HCT116 (cell line): ENCODE results near the gene USP24. TPM values are rescaled to one million over a fixed set of nuclear protein-coding genes. Genes with fewer than 3 reads are reported as not detected.
A peak's percentile ranks its signal among the peaks of the same experiment; 100 is the strongest.

ENCODE experiments used
- ATAC-seq: fragments of 200-7000 bp; cut with Tn5 transposase; 2 replicates; pipeline ENCODE4 v1.9.1; 2020; ENCODE audit warnings: mild to moderate bottlenecking, moderate library complexity
- BruUV-seq: library from RNA; stranded (reverse); fragments of 400-500 nt; replicated peaks from 2 replicates; lab custom pipeline; 2021; lab: Mats Ljungman, UMichigan
- CTCF ChIA-PET: fragments of 300-600 bp; sonication (Branson Sonifier 250); formaldehyde crosslinking; loops from one replicate; lab custom pipeline; 2021; ENCODE audit warnings: antibody characterized with exemption; lab: Charles Lee
- POLR2A ChIA-PET: fragments of 300-600, 350-600 bp; sonication (Branson Sonifier 250); formaldehyde crosslinking; loops from one replicate; lab custom pipeline; 2021; ENCODE audit warnings: antibody characterized with exemption; lab: Charles Lee
- RAD21 ChIA-PET, 2 experiments: fragments of 300-600 bp; sonication (Branson Sonifier 250); formaldehyde crosslinking; loops; one replicate each; lab custom pipeline; 2023; ENCODE audit warnings: low total read pairs in 2 of 2; ENCODE audit not compliant: uncharacterized antibody in 2 of 2, unreplicated experiment in 2 of 2, low non-redundant PET in 1 of 2; lab: Charles Lee
- DNase-seq: peaks from one replicate; pipeline ENCODE4 v3.0.0-alpha.2; 2010; ENCODE audit warnings: low read depth, low spot score
- H2AFZ ChIP-seq: fragments of 200-600 bp; shearing (Covaris generic), sonication (generic); 2 replicates; pipeline ENCODE4 v1.6.1; 2017; ENCODE audit warnings: low read depth, mixed run types, mixed read lengths, antibody characterized with exemption, low read length; ENCODE audit not compliant: poor library complexity, severe bottlenecking
- H3K27ac ChIP-seq: 2 replicates; pipeline ENCODE4 v1.5.1; 2012; ENCODE audit warnings: low read depth, low read length
- H3K27me3 ChIP-seq: fragments of 200-600 bp; sonication (generic); 2 replicates; pipeline ENCODE4 v1.6.1; 2016; ENCODE audit warnings: mixed run types, low read length, mixed read lengths; ENCODE audit not compliant: insufficient read depth
- H3K36me3 ChIP-seq, 2 experiments: fragments of 200-500 bp in 1 of 2; fragments of 200-600 bp in 1 of 2; sonication (Bioruptor generic) in 1 of 2; sonication (generic) in 1 of 2; 2 replicates each; pipeline versions ENCODE4 v1.5.1 to v1.6.1; 2014 to 2016; ENCODE audit warnings: low read length in 2 of 2, inconsistent platforms in 1 of 2, mixed read lengths in 1 of 2, mixed run types in 1 of 2; ENCODE audit not compliant: insufficient read depth in 2 of 2, control insufficient read depth in 1 of 2
- H3K4me1 ChIP-seq, 2 experiments: fragments of 200-600 bp in 1 of 2; sonication (generic) in 1 of 2; 2 replicates each; pipeline versions ENCODE4 v1.5.1 to v1.6.1; 2012 to 2017; ENCODE audit warnings: low read length in 2 of 2, inconsistent platforms in 1 of 2, mild to moderate bottlenecking in 1 of 2, mixed read lengths in 1 of 2, mixed run types in 1 of 2, moderate library complexity in 1 of 2; ENCODE audit not compliant: insufficient read depth in 2 of 2, control insufficient read depth in 1 of 2
- H3K4me2 ChIP-seq: fragments of 200-600 bp; sonication (generic); 2 replicates; pipeline ENCODE4 v1.6.1; 2017; ENCODE audit warnings: mixed run types, low read length, mixed read lengths
- H3K4me3 ChIP-seq, 2 experiments: fragments of 200-600 bp in 1 of 2; sonication (generic) in 1 of 2; replicated peaks in 1 of 2; 2 replicates each; pipeline ENCODE4 v1.5.1; 2011 to 2016; ENCODE audit warnings: low read length in 2 of 2, control low read depth in 1 of 2, low read depth in 1 of 2, mild to moderate bottlenecking in 1 of 2, mixed read lengths in 1 of 2, mixed run types in 1 of 2
- H3K79me2 ChIP-seq: fragments of 200-600 bp; sonication (generic); 2 replicates; pipeline ENCODE4 v1.6.1; 2017; ENCODE audit warnings: mild to moderate bottlenecking, mixed run types, low read length, moderate library complexity, mixed read lengths; ENCODE audit not compliant: insufficient read depth
- H3K9ac ChIP-seq: fragments of 200-600 bp; sonication (generic); 2 replicates; pipeline ENCODE4 v1.6.1; 2016; ENCODE audit warnings: low read length, mixed read lengths
- H3K9me2 ChIP-seq: fragments of 200-600 bp; sonication (generic), shearing (Covaris generic); 2 replicates; pipeline ENCODE4 v1.6.1; 2017; ENCODE audit warnings: mixed run types, mild to moderate bottlenecking, moderate library complexity; ENCODE audit not compliant: insufficient read depth
- H3K9me3 ChIP-seq, 2 experiments: fragments of 200-500 bp in 1 of 2; fragments of 200-600 bp in 1 of 2; sonication (Bioruptor generic) in 1 of 2; sonication (generic) in 1 of 2; 2 replicates each; pipeline ENCODE4 v1.6.1; 2014 to 2017; ENCODE audit warnings: low read length in 2 of 2, mixed read lengths in 2 of 2, inconsistent platforms in 1 of 2, low read depth in 1 of 2, mild to moderate bottlenecking in 1 of 2, mixed run types in 1 of 2, moderate library complexity in 1 of 2; ENCODE audit not compliant: control insufficient read depth in 1 of 2, insufficient read depth in 1 of 2
- H4K20me1 ChIP-seq: fragments of 200-600 bp; sonication (generic), shearing (Covaris generic); 2 replicates; pipeline ENCODE4 v1.6.1; 2017; ENCODE audit warnings: mixed run types, mild to moderate bottlenecking, moderate library complexity; ENCODE audit not compliant: insufficient read depth
- EGR1 ChIP-seq: IDR thresholded peaks from 2 replicates; pipeline ENCODE4 v1.6.1; 2012; ENCODE audit warnings: low read depth
- ELF1 ChIP-seq: IDR thresholded peaks from 2 replicates; pipeline ENCODE4 v1.6.1; 2012; ENCODE audit warnings: low read depth, borderline replicate concordance
- EZH2 ChIP-seq: fragments of 200-600 bp; sonication (generic); IDR thresholded peaks from 2 replicates; pipeline ENCODE4 v1.6.1; 2017; ENCODE audit warnings: antibody characterized with exemption, mixed run types
- JUND ChIP-seq: IDR thresholded peaks from 2 replicates; pipeline ENCODE4 v1.6.1; 2012
- POLR2A ChIP-seq: IDR thresholded peaks from 2 replicates; pipeline ENCODE4 v1.7.0; 2011; ENCODE audit warnings: borderline replicate concordance; ENCODE audit not compliant: insufficient read depth, insufficient read length; ENCODE audit errors: extremely low read depth
- POLR2AphosphoS5 ChIP-seq: IDR thresholded peaks from 2 replicates; pipeline ENCODE4 v1.6.1; 2011; ENCODE audit warnings: mild to moderate bottlenecking, low read depth, low read length, moderate library complexity
- RAD21 ChIP-seq: IDR thresholded peaks from 2 replicates; pipeline ENCODE4 v1.6.1; 2012; ENCODE audit warnings: low read depth, mild to moderate bottlenecking
- SIN3A ChIP-seq: IDR thresholded peaks from 2 replicates; pipeline ENCODE4 v1.6.1; 2012; ENCODE audit warnings: low read depth
- SP1 ChIP-seq: IDR thresholded peaks from 2 replicates; pipeline ENCODE4 v1.6.1; 2012; ENCODE audit warnings: low read depth
- SRF ChIP-seq: IDR thresholded peaks from 2 replicates; pipeline ENCODE4 v1.6.1; 2012; ENCODE audit warnings: low read depth
- TCF7L2 ChIP-seq: IDR thresholded peaks from 2 replicates; pipeline ENCODE4 v1.7.0; 2011; ENCODE audit warnings: borderline replicate concordance, inconsistent platforms; ENCODE audit not compliant: insufficient read depth, insufficient read length; ENCODE audit errors: extremely low read depth
- YY1 ChIP-seq: IDR thresholded peaks from 2 replicates; pipeline ENCODE4 v1.6.1; 2011; ENCODE audit warnings: low read length, low read depth, moderate library complexity, mild to moderate bottlenecking; ENCODE audit not compliant: insufficient replicate concordance; ENCODE audit errors: extremely low read depth
- ZNF274 ChIP-seq: fragments of 200-500 bp; sonication (Bioruptor generic); IDR thresholded peaks from 2 replicates; pipeline ENCODE4 v1.6.1; 2014; ENCODE audit warnings: mild to moderate bottlenecking, low read depth, low read length, inconsistent platforms
- intact Hi-C: fragments of 100-400 bp; cut with micrococcal nuclease; formaldehyde crosslinking; loops from 2 replicates; pipeline ENCODE4 v1.10.0; 2022
- total RNA-seq: library from RNA; stranded (reverse); gene quantifications from one replicate; pipeline ENCODE4 v1.2.1, GENCODE V29; 2021; ENCODE audit not compliant: unreplicated experiment
- TF ChIP-seq, protein P1 (sequence below): IDR thresholded peaks from 2 replicates; pipeline ENCODE4 v1.6.1; 2012
- TF ChIP-seq, protein P2 (sequence below): IDR thresholded peaks from 2 replicates; pipeline ENCODE4 v1.6.1; 2012; ENCODE audit warnings: low read depth

Gene USP24
- total RNA-seq, 1 experiment from 2014 or later: 34.2 TPM

DNA sequence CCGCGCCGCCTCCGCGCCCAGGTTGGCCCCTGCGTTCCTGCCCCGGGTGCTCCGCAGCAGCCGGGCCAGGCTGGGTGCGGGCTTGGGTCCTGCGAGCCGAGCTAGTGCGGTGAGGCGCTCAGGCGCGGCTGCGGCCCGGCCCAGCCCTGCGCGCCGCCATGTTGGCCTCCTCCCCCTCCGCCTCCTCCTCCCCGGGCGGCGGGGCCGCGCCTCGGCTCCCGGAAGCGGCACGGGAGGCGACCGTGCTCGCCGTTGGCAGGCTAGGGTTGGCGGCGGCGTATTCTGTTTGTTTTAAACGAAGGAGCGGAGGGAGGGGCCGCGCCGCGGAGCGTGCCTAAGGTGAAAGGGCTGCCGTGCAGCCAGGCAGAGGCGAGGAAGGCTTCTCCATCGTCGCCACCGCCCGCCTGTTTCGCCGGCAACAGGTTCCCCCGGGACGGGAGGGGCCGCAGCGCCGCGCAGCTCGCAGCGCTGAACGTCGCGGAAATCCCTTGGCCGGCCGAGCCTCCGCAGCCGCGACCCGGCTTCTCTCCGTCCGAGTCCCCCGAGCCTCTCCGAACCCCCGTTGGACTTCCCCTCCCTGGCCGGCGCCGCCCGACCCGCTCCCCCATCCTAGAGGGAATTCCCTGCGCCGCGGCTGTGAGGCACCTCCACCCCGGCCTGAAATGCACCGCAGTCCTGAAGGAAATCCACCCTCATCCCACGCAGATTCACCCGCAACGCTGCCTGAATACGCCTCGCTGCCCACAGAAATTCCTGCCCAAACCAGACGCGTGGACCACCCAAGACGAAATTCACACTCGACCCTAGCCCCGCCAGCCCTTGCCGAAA lies at the start of gene USP24 (continued):
- peak; percentile 86 for TF ChIP-seq POLR2AphosphoS5
- TF ChIP-seq, protein P1, sequence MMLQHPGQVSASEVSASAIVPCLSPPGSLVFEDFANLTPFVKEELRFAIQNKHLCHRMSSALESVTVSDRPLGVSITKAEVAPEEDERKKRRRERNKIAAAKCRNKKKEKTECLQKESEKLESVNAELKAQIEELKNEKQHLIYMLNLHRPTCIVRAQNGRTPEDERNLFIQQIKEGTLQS: no peak
- 0 out of 2 replicates have a peak, but pooled peaks have one; percentile 23 for TF ChIP-seq EGR1
- no peak for TF ChIP-seq ZNF274
- peak; percentile 45; the same call in 1 of the 2 replicates for TF ChIP-seq ELF1
- TF ChIP-seq SP1: no peak
- TF ChIP-seq, all 23 proteins: peak for 11

DNA sequence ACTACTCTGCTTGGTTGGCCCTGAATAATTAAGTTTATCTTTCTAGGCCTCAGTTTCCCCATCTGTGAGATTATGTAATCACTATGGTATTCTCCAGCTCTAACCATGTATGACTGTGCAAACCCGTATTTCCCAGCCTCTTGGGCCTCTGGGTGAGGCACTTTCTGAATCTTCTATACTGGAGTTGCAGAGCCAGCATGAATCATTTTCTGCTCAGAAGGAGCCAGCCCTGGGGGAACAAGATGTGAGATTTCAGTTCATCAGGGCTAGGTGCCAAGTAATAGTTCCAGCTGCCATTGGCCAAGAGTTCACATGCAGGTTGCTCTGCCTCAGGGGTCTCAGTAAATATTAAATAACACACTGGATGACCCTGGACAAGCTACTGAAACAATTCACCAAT lies 47.7 kb upstream of the USP24 start:
- no peaks in the 10 kb centered on the region for H3K36me3 ChIP-seq
- H3K27ac ChIP-seq: no peak overlapping the region
- no peaks in the 10 kb centered on the region for H3K4me1 ChIP-seq
- no TSS peak for BruUV-seq
- H3K4me3 ChIP-seq: no peak overlapping the region
- H3K27me3 ChIP-seq: no peaks in the 10 kb centered on the region
- CTCF ChIA-PET: no interaction called here
- RAD21 ChIA-PET: no interaction called here
- H3K9ac ChIP-seq: no peak overlapping the region
- H4K20me1 ChIP-seq: no peaks in the 10 kb centered on the region
- no peaks in the 10 kb centered on the region for H3K9me2 ChIP-seq
- no peaks in the 10 kb centered on the region for H3K79me2 ChIP-seq
- H3K4me2 ChIP-seq: no peak overlapping the region
- H2AFZ ChIP-seq: no peak overlapping the region
- DNase-seq: no peak
- no peaks in the 10 kb centered on the region for H3K9me3 ChIP-seq
- TF ChIP-seq ELF1 (no peak), TCF7L2 (no peak), SIN3A (no peak), POLR2AphosphoS5 (no peak), RAD21 (no peak), JUND (no peak), SP1 (no peak), YY1 (no peak), EZH2 (no peak), SRF (no peak), POLR2A (no peak)
- TF ChIP-seq, protein P2, sequence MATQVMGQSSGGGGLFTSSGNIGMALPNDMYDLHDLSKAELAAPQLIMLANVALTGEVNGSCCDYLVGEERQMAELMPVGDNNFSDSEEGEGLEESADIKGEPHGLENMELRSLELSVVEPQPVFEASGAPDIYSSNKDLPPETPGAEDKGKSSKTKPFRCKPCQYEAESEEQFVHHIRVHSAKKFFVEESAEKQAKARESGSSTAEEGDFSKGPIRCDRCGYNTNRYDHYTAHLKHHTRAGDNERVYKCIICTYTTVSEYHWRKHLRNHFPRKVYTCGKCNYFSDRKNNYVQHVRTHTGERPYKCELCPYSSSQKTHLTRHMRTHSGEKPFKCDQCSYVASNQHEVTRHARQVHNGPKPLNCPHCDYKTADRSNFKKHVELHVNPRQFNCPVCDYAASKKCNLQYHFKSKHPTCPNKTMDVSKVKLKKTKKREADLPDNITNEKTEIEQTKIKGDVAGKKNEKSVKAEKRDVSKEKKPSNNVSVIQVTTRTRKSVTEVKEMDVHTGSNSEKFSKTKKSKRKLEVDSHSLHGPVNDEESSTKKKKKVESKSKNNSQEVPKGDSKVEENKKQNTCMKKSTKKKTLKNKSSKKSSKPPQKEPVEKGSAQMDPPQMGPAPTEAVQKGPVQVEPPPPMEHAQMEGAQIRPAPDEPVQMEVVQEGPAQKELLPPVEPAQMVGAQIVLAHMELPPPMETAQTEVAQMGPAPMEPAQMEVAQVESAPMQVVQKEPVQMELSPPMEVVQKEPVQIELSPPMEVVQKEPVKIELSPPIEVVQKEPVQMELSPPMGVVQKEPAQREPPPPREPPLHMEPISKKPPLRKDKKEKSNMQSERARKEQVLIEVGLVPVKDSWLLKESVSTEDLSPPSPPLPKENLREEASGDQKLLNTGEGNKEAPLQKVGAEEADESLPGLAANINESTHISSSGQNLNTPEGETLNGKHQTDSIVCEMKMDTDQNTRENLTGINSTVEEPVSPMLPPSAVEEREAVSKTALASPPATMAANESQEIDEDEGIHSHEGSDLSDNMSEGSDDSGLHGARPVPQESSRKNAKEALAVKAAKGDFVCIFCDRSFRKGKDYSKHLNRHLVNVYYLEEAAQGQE: no peak
- no peak for ATAC-seq
- intact Hi-C loops: no loop called here
- POLR2A ChIA-PET: no interaction called here
